ENCODE results near the gene SPPL2B.

DNA sequence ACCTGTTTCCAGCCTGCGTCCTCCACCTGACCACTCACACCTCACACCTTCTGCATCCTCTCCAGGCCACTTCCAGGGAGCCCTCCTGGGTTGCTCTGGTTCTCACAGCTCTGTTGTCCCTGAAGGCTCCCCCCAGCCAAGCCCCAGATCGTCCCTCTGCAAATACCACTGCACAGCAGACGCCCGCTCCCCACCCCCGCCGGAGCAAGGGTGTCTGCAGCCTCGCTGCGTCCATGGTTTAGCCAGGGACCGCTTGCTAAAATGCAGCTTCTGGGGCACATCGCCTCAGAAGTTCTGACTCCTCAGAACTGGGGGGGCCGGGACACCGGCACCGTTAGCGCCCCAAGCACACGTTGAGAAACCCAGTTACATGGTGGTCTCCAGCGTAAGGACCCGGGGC lies 21.5 kb upstream of the SPPL2B start:
- TF ChIP-seq, protein P1, sequence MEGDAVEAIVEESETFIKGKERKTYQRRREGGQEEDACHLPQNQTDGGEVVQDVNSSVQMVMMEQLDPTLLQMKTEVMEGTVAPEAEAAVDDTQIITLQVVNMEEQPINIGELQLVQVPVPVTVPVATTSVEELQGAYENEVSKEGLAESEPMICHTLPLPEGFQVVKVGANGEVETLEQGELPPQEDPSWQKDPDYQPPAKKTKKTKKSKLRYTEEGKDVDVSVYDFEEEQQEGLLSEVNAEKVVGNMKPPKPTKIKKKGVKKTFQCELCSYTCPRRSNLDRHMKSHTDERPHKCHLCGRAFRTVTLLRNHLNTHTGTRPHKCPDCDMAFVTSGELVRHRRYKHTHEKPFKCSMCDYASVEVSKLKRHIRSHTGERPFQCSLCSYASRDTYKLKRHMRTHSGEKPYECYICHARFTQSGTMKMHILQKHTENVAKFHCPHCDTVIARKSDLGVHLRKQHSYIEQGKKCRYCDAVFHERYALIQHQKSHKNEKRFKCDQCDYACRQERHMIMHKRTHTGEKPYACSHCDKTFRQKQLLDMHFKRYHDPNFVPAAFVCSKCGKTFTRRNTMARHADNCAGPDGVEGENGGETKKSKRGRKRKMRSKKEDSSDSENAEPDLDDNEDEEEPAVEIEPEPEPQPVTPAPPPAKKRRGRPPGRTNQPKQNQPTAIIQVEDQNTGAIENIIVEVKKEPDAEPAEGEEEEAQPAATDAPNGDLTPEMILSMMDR (IDR thresholded peaks at IDR 0.05; ENCODE audit: poor library complexity): no peak
- TF ChIP-seq EZH2 (IDR thresholded peaks at IDR 0.05; ENCODE audit: borderline replicate concordance): no peak
- no peak for TF ChIP-seq EZH2phosphoT487 (IDR thresholded peaks at IDR 0.05; ENCODE audit: low read depth, severe bottlenecking, unreplicated experiment)

All from hepatocyte (in vitro differentiated cells).